SH-SY5Y (cell line): ENCODE data around the gene TDRD12.

Experiments used
- GATA2 ChIP-seq: IDR thresholded peaks from 2 replicates; pipeline ENCODE4 v1.6.1; 2011; ENCODE audit warnings: mild to moderate bottlenecking, low read depth, low read length
- GATA3 ChIP-seq: IDR thresholded peaks from 2 replicates; pipeline ENCODE4 v1.6.1; 2011; ENCODE audit warnings: low read depth, mild to moderate bottlenecking, low read length, moderate library complexity

The TDRD12 gene

DNA sequence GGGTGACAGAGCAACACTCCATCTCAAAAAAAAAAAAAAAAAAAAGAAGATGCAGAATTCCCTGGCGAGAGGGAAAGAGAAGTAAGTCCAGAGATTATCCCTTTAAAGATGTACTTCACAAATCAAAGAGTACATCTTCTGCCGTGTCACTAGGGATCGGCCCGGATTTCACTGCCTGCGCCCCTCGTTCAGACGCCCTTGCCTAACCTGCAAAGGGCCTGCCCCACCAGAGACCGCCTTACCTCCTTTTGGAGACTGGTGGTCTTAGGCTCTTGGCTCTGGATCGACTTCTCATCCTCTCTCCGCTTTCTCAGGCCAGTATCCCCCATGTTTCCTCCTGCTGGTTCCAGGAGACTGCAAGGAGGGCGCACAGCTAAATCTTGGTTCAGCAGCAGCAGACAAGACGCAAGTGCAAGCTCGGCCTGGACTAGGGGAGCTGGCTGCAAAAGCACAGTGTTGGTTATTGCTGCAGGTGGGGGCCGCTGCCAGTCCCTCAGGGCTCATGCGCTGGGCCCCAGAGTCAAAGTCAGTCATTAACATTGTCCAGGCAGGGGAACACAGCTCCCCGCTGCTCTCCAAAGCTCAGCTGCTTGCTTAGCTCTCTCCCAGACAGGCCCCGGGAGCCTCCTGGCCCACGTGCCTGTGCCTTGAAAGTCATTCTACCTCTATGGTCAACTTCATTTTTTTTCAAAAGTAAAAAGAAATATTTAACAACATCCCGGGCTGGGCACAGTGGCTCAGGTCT lies 148.8 kb downstream of the TDRD12 start:
- TF ChIP-seq GATA2: no peak
- TF ChIP-seq GATA3: no peak

DNA sequence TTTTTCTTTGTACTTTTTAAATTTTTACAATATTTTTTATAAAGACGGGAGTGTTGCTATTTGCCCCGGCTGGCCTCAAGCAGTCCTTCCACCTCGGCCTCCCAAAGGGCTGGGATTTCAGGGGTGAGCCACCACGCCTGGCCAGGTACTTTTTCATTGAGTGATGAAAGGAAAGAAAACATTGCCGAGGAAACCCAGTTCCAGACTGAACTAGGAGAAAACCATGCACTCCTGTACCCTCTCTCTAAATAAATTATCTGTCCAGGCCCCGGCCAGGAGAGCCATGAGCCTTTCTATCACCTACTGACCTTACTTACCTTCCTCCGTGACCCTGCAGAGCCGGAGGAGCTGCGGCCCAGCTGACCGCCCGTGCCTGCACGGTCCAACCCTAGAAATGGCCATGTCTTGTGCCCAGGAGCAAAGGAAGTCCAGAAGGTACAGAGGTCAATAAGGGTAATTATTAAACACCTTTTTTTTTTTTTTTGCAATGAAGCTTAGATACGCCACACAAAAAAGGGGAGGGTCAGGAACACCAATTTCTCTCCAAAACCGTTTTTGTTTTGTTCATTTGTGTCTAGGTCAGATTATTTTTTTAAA lies 149.9 kb downstream of the TDRD12 start, which contains the start of gene SLC7A9:
Gene SLC7A9 (minus strand): TSS at position 399 of the 597 bp plus-strand sequence. CDS start 1,233 bp downstream, outside the sequence.
- TF ChIP-seq GATA2 (no peak), GATA3 (no peak)

DNA sequence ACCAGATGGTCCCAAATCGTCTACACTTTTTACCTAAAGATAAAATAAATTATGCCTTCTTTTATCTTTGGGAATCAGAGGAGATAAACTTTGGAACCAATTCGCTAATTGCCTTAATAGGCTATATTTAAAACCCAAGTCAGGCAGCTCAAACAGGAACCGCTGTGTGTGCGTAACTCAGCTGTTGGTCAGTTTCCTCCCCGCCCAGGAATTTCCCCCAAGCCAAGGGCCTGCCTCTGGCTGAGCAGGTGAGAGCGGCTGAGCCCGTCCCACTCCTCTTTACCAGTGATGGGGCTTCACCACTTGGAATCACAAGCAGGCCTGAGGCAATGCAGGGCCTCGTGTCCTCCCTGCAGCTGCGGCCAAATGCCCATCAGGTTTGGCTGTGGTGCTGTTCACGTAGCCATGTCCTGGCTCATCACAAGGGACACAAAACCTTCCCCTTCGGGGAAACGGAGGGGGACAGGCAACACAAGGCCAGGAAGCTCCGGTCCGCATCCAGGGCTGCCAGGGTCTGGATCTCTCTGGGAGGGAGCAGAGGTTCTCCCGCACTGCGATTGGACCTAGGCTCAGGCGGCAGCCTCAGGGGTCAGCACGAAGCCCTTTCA lies 150.5 kb downstream of the TDRD12 start:
- no peak for TF ChIP-seq GATA2
- TF ChIP-seq GATA3: no peak

DNA sequence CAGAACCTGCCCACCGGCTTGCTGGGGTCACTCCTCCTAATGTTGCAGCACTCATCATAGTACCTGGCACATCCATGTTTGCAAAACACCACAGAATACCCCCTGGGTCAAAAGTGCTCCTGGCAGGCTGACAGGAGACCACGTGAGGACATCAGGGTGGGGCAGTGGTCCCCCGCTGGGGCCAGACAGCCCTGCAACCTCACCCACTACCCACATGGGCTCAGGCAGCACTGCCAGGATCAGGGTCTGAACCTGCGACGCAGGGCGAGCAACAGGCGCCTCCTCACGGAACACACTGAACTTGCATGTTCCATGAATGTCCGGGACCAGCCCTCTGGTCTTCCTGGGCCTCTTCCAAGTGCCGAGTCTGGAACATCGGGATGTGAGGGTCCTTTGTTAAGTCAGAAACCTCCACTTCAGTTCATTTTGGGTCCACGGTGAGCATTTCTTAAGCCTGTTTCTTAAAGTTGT lies 151.4 kb downstream of the TDRD12 start:
- TF ChIP-seq GATA2: no peak
- no peak for TF ChIP-seq GATA3

DNA sequence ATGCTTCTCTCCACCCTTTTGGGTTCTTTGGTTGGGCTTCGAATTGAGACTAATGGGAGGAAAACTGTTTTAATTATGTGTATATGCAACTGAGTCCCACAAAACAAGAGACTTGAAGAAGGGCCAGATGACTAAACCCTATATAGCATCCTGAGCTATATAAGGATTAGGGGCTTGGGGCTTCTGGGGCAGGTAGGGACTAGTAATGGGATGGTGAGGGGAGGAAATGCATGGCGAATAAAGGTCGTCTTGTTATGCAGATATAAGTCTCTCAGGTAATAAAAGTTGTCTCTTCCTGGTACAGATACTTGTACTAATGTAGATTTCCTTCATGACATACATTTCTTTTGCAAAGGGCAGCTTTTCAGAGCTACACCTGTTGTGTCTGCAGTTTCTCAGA lies 152.8 kb downstream of the TDRD12 start:
- TF ChIP-seq GATA3 (no peak), GATA2 (no peak)

DNA sequence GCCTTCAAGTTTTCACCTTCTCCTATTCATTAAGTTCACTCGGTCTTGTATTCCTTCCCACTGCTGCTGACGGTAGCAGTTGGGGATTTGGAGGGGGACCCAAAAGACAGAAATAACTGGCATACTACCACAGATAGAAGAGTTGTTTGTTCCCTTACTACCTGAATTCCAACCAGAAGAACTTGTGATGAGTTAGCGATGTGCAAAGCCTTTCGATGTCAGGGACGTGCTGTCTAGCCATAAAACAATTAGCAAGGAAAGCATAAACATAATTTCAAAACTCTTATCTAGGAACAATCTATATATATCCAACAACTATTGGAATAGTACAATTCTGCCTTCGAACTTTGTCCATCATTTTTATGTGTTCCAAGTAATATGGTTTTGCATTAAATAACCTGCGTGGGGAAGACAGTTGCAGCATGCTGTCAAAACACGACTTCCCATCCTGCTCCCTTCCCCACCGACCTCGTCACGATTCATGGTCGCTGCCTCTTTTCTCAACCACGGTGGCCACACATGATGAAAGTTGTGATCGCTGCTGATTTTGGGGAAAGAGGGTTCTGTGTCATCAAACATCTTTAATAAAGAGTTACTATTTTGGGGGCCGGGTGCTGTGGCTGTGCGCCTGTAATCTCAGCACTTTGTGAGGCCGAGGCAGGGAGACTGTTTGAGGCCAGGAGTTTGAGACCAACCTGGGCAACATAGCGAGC lies 153.8 kb downstream of the TDRD12 start:
- TF ChIP-seq GATA2: no peak
- TF ChIP-seq GATA3: no peak

DNA sequence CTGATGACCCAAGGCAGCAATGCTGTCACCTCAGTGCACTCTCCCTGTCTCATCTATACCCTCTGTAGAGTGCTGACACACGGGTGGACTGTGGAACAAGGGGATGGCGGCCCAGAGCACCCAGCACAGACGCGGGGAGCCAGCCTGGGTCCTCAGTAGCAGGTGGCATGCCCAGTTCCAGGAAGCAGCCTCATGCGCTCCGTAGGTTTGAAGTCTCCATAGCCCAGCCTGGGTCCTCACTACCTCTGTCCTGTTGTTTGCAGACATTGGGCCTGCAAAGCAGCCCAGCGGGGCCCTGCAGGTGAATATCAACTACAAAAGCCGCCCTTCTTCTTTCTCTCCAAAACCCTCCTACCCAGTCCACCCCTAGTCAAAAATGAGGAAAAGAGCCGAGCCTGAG lies 155.0 kb downstream of the TDRD12 start:
- no peak for TF ChIP-seq GATA3
- TF ChIP-seq GATA2: no peak

DNA sequence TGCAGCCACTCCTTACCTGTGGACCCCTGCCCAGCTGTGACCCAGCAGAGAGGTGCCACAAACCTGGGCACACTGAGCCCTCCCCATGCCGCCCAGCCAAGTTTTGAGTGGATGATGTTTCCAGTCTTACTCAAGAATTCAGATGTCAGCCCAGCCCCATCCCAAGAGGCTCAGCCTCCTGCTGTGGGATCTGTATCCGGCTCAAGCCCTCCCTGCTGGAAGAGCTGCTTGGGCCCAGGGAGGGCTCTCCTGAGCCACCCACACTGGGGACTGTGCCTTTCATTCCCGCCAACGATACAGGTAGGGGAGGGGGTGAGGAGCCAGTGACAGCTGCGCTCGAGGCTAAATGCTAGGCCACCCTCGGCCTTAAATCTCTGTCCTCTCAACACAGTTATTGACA lies 155.9 kb downstream of the TDRD12 start:
- TF ChIP-seq GATA3 (no peak), GATA2 (no peak)

DNA sequence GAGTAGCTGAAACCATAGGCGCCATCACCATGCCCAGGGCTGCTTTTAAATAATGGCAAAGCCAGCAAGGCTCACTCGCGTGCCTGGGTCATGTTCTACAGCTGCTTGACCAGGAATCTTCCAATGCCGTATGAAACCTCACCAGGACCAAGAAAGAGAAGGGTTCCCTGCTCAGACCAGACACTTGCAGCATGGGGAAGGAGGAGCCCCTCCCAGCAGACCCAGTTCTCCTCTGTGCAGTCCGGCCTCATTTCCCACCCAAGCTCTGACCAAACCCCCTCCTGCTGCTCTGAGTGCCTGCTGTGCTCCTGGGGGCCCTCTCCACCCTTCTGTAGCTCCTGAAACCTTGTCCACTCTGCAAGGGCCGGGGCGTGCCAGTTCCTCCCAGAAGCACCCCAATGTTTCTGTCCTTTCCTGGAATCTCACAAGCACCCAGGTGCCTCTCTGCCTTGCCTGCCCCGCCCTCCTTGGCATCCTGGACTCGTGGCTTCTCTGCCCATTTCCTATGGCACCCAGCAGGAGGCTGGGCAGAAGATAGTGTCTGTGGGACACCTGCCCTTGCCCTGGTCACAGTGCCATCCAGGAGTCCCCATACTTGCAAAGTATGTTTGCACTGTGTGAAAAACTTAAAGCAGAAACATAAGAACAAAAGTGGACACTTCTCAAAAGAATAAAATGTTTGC lies 156.8 kb downstream of the TDRD12 start:
- TF ChIP-seq GATA3: no peak
- no peak for TF ChIP-seq GATA2

DNA sequence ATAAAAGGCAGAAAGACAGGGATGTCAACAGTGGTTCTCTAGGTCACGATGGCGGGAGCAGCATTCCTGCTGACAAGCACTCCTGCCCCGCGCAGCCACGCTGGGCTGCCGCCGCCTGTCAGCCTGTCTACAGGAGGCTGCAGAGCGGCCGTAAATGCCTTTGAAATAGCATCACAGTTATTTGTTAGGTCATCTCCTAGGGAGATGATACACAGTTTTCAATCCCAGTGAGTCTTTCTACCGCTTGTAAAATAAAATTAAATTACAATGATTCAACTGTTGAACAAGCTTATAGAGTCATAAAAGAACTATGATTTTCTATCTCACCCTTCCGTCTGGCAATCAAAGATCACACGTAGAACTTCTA lies 157.3 kb downstream of the TDRD12 start:
- TF ChIP-seq GATA3 (no peak), GATA2 (no peak)
